Measurements from ENCODE around the gene CLTC.

The CLTC gene

DNA sequence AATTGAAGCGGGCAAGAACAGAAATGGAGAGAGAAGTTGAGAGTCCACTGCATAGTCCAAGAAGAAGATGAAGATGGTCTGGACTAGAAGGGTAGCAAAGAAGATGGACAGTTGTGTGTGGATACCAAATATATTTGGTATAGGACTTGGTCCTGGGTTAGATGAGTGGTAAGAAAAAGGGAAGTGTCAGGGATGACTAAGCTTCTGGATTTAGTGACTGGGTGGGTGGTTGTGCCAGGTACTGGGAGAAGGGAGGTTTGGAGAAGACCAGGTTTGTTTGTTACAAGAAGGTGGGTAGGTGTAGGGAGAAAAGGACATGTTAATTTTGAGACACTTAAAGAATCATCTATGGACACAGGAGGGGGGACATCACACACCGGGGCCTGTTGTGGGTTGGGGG is 93.2 kb downstream of the CLTC start:
- no peaks in the 10 kb centered on the region for H3K27me3 ChIP-seq (ENCODE audit: control insufficient read depth in 1 of 2, insufficient read depth in 2 of 2, low read length in 2 of 2)
- no peak overlapping the region for H3K9ac ChIP-seq (ENCODE audit: low read depth in 1 of 2, low read length in 2 of 2)
- peaks cover 24 to 40% of the 10 kb centered on the region in 2 donors for H3K4me1 ChIP-seq (ENCODE audit: control insufficient read depth in 1 of 2, insufficient read depth in 2 of 2, low read length in 2 of 2)
- H3K36me3 ChIP-seq (ENCODE audit: control insufficient read depth in 1 of 2, insufficient read depth in 2 of 2, low read length in 2 of 2), result no peaks in the 10 kb centered on the region
- no peaks in the 10 kb centered on the region for H3K9me3 ChIP-seq (ENCODE audit: control insufficient read depth in 1 of 2, low read length in 2 of 2)
- H3K4me3 ChIP-seq (ENCODE audit: low read depth in 1 of 2, low read length in 2 of 2), result no peak overlapping the region
- no peak overlapping the region for H3K27ac ChIP-seq (ENCODE audit: low read depth, low read length)

DNA sequence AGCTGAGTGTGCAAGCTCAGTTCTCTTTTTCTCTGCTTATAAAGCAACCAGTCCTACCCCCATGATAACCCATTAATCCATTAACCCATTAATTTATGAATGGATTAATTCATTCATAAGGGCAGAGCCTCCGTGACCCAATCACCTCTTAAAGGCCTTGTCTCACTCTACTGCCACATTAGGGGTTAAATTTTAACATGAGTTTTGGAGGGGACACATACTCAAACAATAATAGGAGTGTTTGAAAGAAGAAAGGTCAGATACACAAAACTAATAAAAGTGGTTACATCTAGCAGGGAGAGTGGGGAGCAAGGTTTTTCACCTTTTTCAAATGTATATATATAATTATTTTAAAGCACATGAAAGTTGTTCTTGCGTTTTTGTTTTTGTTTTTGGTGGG is 94.6 kb downstream of the CLTC start:
- H3K9ac ChIP-seq (ENCODE audit: low read depth in 1 of 2, low read length in 2 of 2), result no peak overlapping the region
- no peak overlapping the region for H3K27ac ChIP-seq (ENCODE audit: low read depth, low read length)
- no peaks in the 10 kb centered on the region for H3K36me3 ChIP-seq (ENCODE audit: control insufficient read depth in 1 of 2, insufficient read depth in 2 of 2, low read length in 2 of 2)
- no peaks in the 10 kb centered on the region for H3K9me3 ChIP-seq (ENCODE audit: control insufficient read depth in 1 of 2, low read length in 2 of 2)
- no peak overlapping the region for H3K4me3 ChIP-seq (ENCODE audit: low read depth in 1 of 2, low read length in 2 of 2)
- H3K4me1 ChIP-seq (ENCODE audit: control insufficient read depth in 1 of 2, insufficient read depth in 2 of 2, low read length in 2 of 2), result peaks cover 10 to 31% of the 10 kb centered on the region in 2 donors
- H3K27me3 ChIP-seq (ENCODE audit: control insufficient read depth in 1 of 2, insufficient read depth in 2 of 2, low read length in 2 of 2), result no peaks in the 10 kb centered on the region

DNA sequence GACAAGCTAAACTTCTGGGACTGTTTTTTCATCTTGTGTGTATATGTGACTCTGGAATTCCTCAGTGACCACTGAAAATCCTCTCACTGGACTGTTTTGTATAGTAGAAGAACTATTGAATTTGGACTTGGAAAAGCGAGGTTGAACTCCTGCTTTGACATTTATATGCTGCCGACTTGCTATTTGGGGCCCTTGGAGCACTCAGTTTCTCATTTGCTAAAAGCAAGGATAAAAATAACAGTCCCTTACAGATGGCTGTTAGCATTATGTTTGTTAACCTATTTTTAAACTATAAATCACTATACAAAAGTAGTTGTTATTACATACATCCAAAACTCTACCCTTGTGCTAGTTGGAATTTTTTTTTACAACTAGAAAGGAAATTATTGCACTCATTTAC is 96.7 kb downstream of the CLTC start:
- H3K27me3 ChIP-seq (ENCODE audit: control insufficient read depth in 1 of 2, insufficient read depth in 2 of 2, low read length in 2 of 2), result no peaks in the 10 kb centered on the region
- no peaks in the 10 kb centered on the region for H3K9me3 ChIP-seq (ENCODE audit: control insufficient read depth in 1 of 2, low read length in 2 of 2)
- H3K4me1 ChIP-seq (ENCODE audit: control insufficient read depth in 1 of 2, insufficient read depth in 2 of 2, low read length in 2 of 2), result peaks cover 7 to 21% of the 10 kb centered on the region in 2 donors
- no peaks in the 10 kb centered on the region for H3K36me3 ChIP-seq (ENCODE audit: control insufficient read depth in 1 of 2, insufficient read depth in 2 of 2, low read length in 2 of 2)
- no peak overlapping the region for H3K9ac ChIP-seq (ENCODE audit: low read depth in 1 of 2, low read length in 2 of 2)
- no peak overlapping the region for H3K27ac ChIP-seq (ENCODE audit: low read depth, low read length)
- H3K4me3 ChIP-seq (ENCODE audit: low read depth in 1 of 2, low read length in 2 of 2), result no peak overlapping the region

DNA sequence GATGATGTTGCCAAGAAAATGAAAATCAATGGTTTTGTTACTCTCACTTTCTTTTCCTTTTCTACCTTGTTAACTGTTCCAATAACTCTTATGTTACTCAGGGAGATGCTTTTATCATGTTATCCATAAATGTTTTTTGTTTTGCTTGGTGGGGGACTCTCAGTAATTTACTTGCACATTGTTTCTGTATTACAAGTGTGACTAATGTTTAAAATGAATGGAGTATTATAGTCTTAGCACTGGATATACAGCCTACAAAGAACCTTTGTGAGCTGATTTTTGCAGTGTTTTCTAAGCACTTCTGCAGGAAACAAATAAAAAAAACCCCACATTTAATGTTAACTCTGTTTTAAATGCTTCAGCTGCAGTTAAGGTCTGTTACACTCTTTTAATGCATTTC is 99.8 kb downstream of the CLTC start:
- no peak overlapping the region for H3K9ac ChIP-seq (ENCODE audit: low read depth in 1 of 2, low read length in 2 of 2)
- H3K4me3 ChIP-seq (ENCODE audit: low read depth in 1 of 2, low read length in 2 of 2), result no peak overlapping the region
- no peaks in the 10 kb centered on the region for H3K27me3 ChIP-seq (ENCODE audit: control insufficient read depth in 1 of 2, insufficient read depth in 2 of 2, low read length in 2 of 2)
- H3K36me3 ChIP-seq (ENCODE audit: control insufficient read depth in 1 of 2, insufficient read depth in 2 of 2, low read length in 2 of 2), result no peaks in the 10 kb centered on the region
- H3K4me1 ChIP-seq (ENCODE audit: control insufficient read depth in 1 of 2, insufficient read depth in 2 of 2, low read length in 2 of 2), result peaks cover 6 to 16% of the 10 kb centered on the region in 2 donors
- no peak overlapping the region for H3K27ac ChIP-seq (ENCODE audit: low read depth, low read length)
- no peaks in the 10 kb centered on the region for H3K9me3 ChIP-seq (ENCODE audit: control insufficient read depth in 1 of 2, low read length in 2 of 2)

DNA sequence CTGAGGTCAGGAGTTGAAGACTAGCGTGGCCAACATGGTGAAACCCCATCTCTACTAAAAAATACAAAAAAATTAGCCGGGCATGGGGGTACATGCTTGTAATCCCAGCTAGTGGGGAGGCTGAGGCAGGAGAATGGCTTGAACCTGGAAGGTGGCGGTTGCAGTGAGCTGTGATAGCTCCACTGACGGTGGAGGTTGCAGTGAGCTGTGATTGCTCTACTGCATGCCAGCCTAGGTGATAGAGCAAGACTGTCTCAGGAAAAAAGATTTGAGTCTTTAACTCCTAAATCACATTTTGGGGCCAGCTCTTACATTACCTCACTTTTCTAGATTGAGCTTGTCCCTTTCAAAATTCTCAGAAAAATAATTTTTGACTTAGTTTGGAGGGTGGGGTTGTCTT is 102.9 kb downstream of the CLTC start:
- H3K4me3 ChIP-seq (ENCODE audit: low read depth in 1 of 2, low read length in 2 of 2), result peak overlapping the region in 1 of 2 donors; percentile 49
- H3K27ac ChIP-seq (ENCODE audit: low read depth, low read length), result peak overlapping the region; percentile 27
- H3K4me1 ChIP-seq (ENCODE audit: control insufficient read depth in 1 of 2, insufficient read depth in 2 of 2, low read length in 2 of 2), result peaks cover 6 to 24% of the 10 kb centered on the region in 2 donors
- no peaks in the 10 kb centered on the region for H3K9me3 ChIP-seq (ENCODE audit: control insufficient read depth in 1 of 2, low read length in 2 of 2)
- H3K36me3 ChIP-seq (ENCODE audit: control insufficient read depth in 1 of 2, insufficient read depth in 2 of 2, low read length in 2 of 2), result no peaks in the 10 kb centered on the region
- H3K27me3 ChIP-seq (ENCODE audit: control insufficient read depth in 1 of 2, insufficient read depth in 2 of 2, low read length in 2 of 2), result no peaks in the 10 kb centered on the region
- H3K9ac ChIP-seq (ENCODE audit: low read depth in 1 of 2, low read length in 2 of 2), result peak overlapping the region in 1 of 2 donors; percentile 21

DNA sequence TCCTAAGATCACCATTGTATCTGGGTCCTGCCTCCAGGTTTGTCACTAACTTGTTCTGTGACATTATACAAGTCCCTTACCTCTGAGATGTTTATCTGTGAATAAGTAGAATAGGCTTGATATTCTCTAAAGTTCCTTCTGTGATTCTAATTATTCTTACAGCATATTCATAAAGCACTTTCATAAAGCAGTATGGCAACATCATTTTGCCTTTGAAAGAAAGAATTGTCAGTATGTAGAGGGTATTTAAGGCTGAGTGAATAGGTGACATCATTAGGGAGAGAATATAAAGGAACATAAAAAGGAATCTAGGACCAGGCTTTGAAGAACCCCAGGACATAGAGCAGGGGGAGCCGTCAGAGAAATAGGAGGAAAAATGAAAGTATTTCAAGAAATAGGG is 103.3 kb downstream of the CLTC start:
- H3K9me3 ChIP-seq (ENCODE audit: control insufficient read depth in 1 of 2, low read length in 2 of 2), result no peaks in the 10 kb centered on the region
- peaks cover 6 to 24% of the 10 kb centered on the region in 2 donors for H3K4me1 ChIP-seq (ENCODE audit: control insufficient read depth in 1 of 2, insufficient read depth in 2 of 2, low read length in 2 of 2)
- H3K27ac ChIP-seq (ENCODE audit: low read depth, low read length), result peak overlapping the region; percentile 27
- no peaks in the 10 kb centered on the region for H3K36me3 ChIP-seq (ENCODE audit: control insufficient read depth in 1 of 2, insufficient read depth in 2 of 2, low read length in 2 of 2)
- H3K4me3 ChIP-seq (ENCODE audit: low read depth in 1 of 2, low read length in 2 of 2), result peak overlapping the region; percentile 5 to 49
- no peaks in the 10 kb centered on the region for H3K27me3 ChIP-seq (ENCODE audit: control insufficient read depth in 1 of 2, insufficient read depth in 2 of 2, low read length in 2 of 2)
- H3K9ac ChIP-seq (ENCODE audit: low read depth in 1 of 2, low read length in 2 of 2), result peak overlapping the region; percentile 5 to 21

DNA sequence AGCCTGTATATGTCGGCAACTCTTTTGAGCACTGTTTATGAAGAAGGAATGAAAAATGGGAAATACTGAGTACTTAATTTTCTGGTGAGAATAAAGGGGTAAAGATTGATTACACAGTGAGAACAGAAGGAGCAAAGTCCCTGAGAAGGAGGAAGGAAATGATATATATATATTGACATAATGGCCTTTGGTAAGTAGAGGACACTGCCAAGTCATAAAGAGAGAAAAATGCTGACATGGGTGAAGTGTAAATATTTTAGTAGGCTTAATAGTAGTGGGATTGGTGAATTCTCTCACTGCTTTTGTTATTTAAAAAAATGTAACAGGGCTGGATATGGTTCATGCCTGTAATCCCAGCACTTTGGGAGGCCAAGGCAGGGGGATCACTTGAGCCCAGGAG is 103.9 kb downstream of the CLTC start:
- H3K27ac ChIP-seq (ENCODE audit: low read depth, low read length), result no peak overlapping the region
- peaks cover 6 to 24% of the 10 kb centered on the region in 2 donors for H3K4me1 ChIP-seq (ENCODE audit: control insufficient read depth in 1 of 2, insufficient read depth in 2 of 2, low read length in 2 of 2)

DNA sequence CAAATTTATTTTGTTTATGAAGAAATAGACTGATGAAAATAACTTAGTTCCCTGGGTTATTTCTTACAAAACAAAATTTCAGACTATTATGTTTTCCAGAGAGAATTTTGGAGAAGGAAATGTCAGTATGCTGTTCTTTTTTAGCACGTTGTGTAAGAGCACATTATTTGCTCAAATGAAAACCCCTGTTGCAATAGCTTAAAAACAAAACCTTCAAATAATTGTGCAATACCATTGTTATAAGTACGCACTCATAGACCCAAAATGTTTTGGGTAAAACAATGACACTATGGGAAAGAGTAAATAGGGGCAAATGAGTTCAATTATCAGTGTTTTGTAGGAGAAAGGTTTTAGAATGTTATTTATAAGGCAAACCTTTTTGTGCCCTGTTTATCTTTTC is 106.0 kb downstream of the CLTC start:
- no peak overlapping the region for H3K4me3 ChIP-seq (ENCODE audit: low read depth in 1 of 2, low read length in 2 of 2)
- peaks cover 0 to 3% of the 10 kb centered on the region in 2 donors for H3K36me3 ChIP-seq (ENCODE audit: control insufficient read depth in 1 of 2, insufficient read depth in 2 of 2, low read length in 2 of 2)
- peaks cover 11 to 19% of the 10 kb centered on the region in 2 donors for H3K4me1 ChIP-seq (ENCODE audit: control insufficient read depth in 1 of 2, insufficient read depth in 2 of 2, low read length in 2 of 2)
- no peaks in the 10 kb centered on the region for H3K9me3 ChIP-seq (ENCODE audit: control insufficient read depth in 1 of 2, low read length in 2 of 2)
- H3K9ac ChIP-seq (ENCODE audit: low read depth in 1 of 2, low read length in 2 of 2), result no peak overlapping the region
- H3K27me3 ChIP-seq (ENCODE audit: control insufficient read depth in 1 of 2, insufficient read depth in 2 of 2, low read length in 2 of 2), result no peaks in the 10 kb centered on the region
- no peak overlapping the region for H3K27ac ChIP-seq (ENCODE audit: low read depth, low read length)

More for the DNA sequence above, 103.9 kb downstream of the CLTC start:
- no peaks in the 10 kb centered on the region for H3K36me3 ChIP-seq (ENCODE audit: control insufficient read depth in 1 of 2, insufficient read depth in 2 of 2, low read length in 2 of 2)
- peak overlapping the region in 1 of 2 donors; percentile 21 for H3K9ac ChIP-seq (ENCODE audit: low read depth in 1 of 2, low read length in 2 of 2)
- H3K9me3 ChIP-seq (ENCODE audit: control insufficient read depth in 1 of 2, low read length in 2 of 2), result no peaks in the 10 kb centered on the region
- peak overlapping the region; percentile 5 to 49 for H3K4me3 ChIP-seq (ENCODE audit: low read depth in 1 of 2, low read length in 2 of 2)
- no peaks in the 10 kb centered on the region for H3K27me3 ChIP-seq (ENCODE audit: control insufficient read depth in 1 of 2, insufficient read depth in 2 of 2, low read length in 2 of 2)

DNA sequence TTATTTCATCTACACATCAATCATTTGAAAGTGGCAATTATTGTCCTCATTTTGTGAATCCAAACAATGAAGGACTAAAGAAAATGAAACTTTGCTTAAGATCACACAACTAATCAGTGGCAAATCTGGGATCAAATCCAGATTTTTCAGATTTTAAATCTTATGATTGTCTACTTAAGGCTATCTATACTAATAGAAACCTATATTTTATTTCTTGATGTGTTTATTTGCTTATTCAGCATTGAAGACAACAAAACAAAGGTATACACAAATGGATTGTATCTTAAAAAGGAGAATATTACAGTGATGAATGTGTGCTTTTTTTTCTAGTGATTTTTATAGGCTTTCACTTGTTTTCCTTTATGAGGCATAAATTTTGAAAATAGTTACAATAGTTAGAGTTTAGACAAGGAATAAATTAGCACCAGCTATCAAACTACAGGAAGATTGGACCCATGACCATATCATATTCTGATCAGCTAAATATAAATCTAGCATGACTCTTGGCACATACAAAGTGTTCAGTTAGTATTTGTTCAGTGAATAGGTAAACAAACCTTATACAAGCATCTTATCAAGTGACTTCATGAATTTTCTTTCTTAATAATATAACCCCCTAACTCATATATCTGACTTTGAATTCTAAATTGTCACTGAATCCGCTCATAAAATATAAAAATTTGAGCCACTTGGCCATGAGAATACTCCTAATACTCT is 108.3 kb downstream of the CLTC start:
- Histone ChIP-seq H3K27ac (ENCODE audit: low read depth, low read length) (no peak overlapping the region), H3K36me3 (ENCODE audit: control insufficient read depth in 1 of 2, insufficient read depth in 2 of 2, low read length in 2 of 2) (peaks cover 0 to 3% of the 10 kb centered on the region in 2 donors), H3K9me3 (ENCODE audit: control insufficient read depth in 1 of 2, low read length in 2 of 2) (no peaks in the 10 kb centered on the region), H3K4me3 (ENCODE audit: low read depth in 1 of 2, low read length in 2 of 2) (no peak overlapping the region), H3K9ac (ENCODE audit: low read depth in 1 of 2, low read length in 2 of 2) (no peak overlapping the region), H3K4me1 (ENCODE audit: control insufficient read depth in 1 of 2, insufficient read depth in 2 of 2, low read length in 2 of 2) (peaks cover 8 to 16% of the 10 kb centered on the region in 2 donors), H3K27me3 (ENCODE audit: control insufficient read depth in 1 of 2, insufficient read depth in 2 of 2, low read length in 2 of 2) (no peaks in the 10 kb centered on the region)

DNA sequence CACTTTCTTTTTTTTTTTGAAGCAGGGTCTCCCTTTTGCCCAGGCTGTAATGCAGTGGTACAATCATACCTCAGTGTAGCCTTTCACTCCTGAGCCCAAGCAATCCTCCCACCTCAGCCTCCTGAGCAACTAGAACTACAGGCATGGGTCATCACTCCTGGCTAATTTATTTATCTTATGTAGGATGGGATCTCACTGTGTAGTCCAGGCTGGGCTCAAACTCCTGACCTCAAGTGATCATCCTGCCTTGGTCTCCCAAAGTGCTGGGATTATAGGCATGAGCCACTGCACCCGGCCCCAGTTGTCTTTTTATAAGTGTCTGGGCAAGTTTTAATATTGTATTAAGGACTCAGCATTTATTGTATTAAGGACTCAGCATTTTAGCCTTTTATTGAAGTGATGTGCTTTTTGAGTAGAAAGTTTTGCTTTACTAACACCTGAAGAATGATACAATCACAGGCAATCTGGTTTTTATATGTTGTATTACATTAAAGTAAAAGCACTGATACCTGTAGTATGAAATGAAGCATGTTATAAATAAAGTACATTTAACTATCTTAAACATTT is 110.7 kb downstream of the CLTC start:
- Histone ChIP-seq H3K27me3 (ENCODE audit: control insufficient read depth in 1 of 2, insufficient read depth in 2 of 2, low read length in 2 of 2) (no peaks in the 10 kb centered on the region), H3K9ac (ENCODE audit: low read depth in 1 of 2, low read length in 2 of 2) (no peak overlapping the region), H3K9me3 (ENCODE audit: control insufficient read depth in 1 of 2, low read length in 2 of 2) (no peaks in the 10 kb centered on the region), H3K36me3 (ENCODE audit: control insufficient read depth in 1 of 2, insufficient read depth in 2 of 2, low read length in 2 of 2) (peaks cover 0 to 5% of the 10 kb centered on the region in 2 donors), H3K4me3 (ENCODE audit: low read depth in 1 of 2, low read length in 2 of 2) (no peak overlapping the region), H3K4me1 (ENCODE audit: control insufficient read depth in 1 of 2, insufficient read depth in 2 of 2, low read length in 2 of 2) (peaks cover 5 to 10% of the 10 kb centered on the region in 2 donors), H3K27ac (ENCODE audit: low read depth, low read length) (no peak overlapping the region)
